H1 (cell line): ENCODE measurements around the gene SIT1. TPM values are rescaled to one million over a fixed set of nuclear protein-coding genes. Genes with fewer than 3 reads are reported as not detected.

Source experiments
- CTCF ChIA-PET: fragments of 300-600 bp; sonication (Branson Sonifier 250); formaldehyde crosslinking; loops from one replicate; lab custom pipeline; 2021; ENCODE audit not compliant: partially characterized antibody; lab: Charles Lee
- POLR2A ChIA-PET: fragments of 300-600 bp; sonication (Branson Sonifier 250); formaldehyde crosslinking; loops from one replicate; lab custom pipeline; 2021; ENCODE audit warnings: inconsistent platforms; ENCODE audit not compliant: partially characterized antibody; lab: Charles Lee
- DNase-seq, 2 experiments: peaks; one replicate each; pipeline versions ENCODE4 v3.0.0 to v3.0.0-alpha.2; 2010 to 2022; ENCODE audit warnings: low spot score in 2 of 2, low read depth in 1 of 2, mixed read lengths in 1 of 2
- FAIRE-seq: peaks from 2 replicates; lab custom pipeline; 2011; peaks lifted over from hg19 to GRCh38; lab: Jason Lieb, UNC
- H2AFZ ChIP-seq: 2 replicates; pipeline ENCODE4 v1.8.1; 2012; ENCODE audit warnings: low read length, inconsistent platforms
- H2AK5ac ChIP-seq: 2 replicates; pipeline ENCODE4 v1.6.1; 2013; ENCODE audit warnings: low read depth, low read length
- H2BK120ac ChIP-seq: replicated peaks from 2 replicates; pipeline ENCODE3; 2013; ENCODE audit warnings: low read depth, low read length, inconsistent platforms
- H2BK12ac ChIP-seq: 2 replicates; pipeline ENCODE4 v1.6.1; 2013; ENCODE audit warnings: low read depth, low read length
- H2BK15ac ChIP-seq: 2 replicates; pipeline ENCODE4 v1.6.1; 2013; ENCODE audit warnings: low read length
- H2BK20ac ChIP-seq: 2 replicates; pipeline ENCODE4 v1.6.1; 2013; ENCODE audit warnings: low read length
- H2BK5ac ChIP-seq: 2 replicates; pipeline ENCODE4 v1.6.1; 2013; ENCODE audit warnings: low read depth, low read length
- H3K14ac ChIP-seq: 2 replicates; pipeline ENCODE4 v1.6.1; 2013; ENCODE audit warnings: inconsistent platforms; ENCODE audit not compliant: insufficient read length
- H3K18ac ChIP-seq: 2 replicates; pipeline ENCODE4 v1.6.1; 2013; ENCODE audit warnings: low read length; ENCODE audit errors: extremely low read depth
- H3K23ac ChIP-seq: 2 replicates; pipeline ENCODE4 v1.6.1; 2013; ENCODE audit warnings: inconsistent platforms; ENCODE audit not compliant: insufficient read length
- H3K23me2 ChIP-seq: 2 replicates; pipeline ENCODE4 v1.6.1; 2013; ENCODE audit warnings: low read depth, low read length
- H3K27ac ChIP-seq: 2 replicates; pipeline ENCODE4 v1.6.1; 2011; ENCODE audit warnings: low read depth, low read length, inconsistent platforms
- H3K27me3 ChIP-seq, 4 experiments: replicated peaks in 1 of 4; 1 replicate in 1 of 4; 2 replicates in 3 of 4; pipeline versions ENCODE4 v1.6.1 to v1.8.1; 2011 to 2013; ENCODE audit warnings: low read length in 3 of 4, mild to moderate bottlenecking in 3 of 4, inconsistent platforms in 2 of 4, mixed read lengths in 2 of 4, moderate library complexity in 1 of 4; ENCODE audit not compliant: control insufficient read depth in 3 of 4, insufficient read depth in 3 of 4; ENCODE audit errors: extremely low read depth in 1 of 4
- H3K36me3 ChIP-seq, 4 experiments: 2 replicates each; pipeline versions ENCODE4 v1.6.1 to v1.8.1; 2011 to 2013; ENCODE audit warnings: mild to moderate bottlenecking in 4 of 4, low read length in 3 of 4, moderate library complexity in 2 of 4, control low read depth in 1 of 4, inconsistent platforms in 1 of 4; ENCODE audit not compliant: insufficient read depth in 4 of 4, control insufficient read depth in 2 of 4
- H3K4ac ChIP-seq: replicated peaks from 2 replicates; pipeline ENCODE3; 2013; ENCODE audit warnings: low read length, low read depth, mixed read lengths, inconsistent platforms; ENCODE audit not compliant: insufficient read length
- H3K4me1 ChIP-seq, 4 experiments: replicated peaks in 1 of 4; 1 replicate in 1 of 4; 2 replicates in 3 of 4; pipeline versions ENCODE4 v1.6.1 to v1.8.1; 2011 to 2013; ENCODE audit warnings: low read length in 3 of 4, inconsistent platforms in 2 of 4, mixed read lengths in 1 of 4; ENCODE audit not compliant: insufficient read depth in 4 of 4, control insufficient read depth in 3 of 4
- H3K4me2 ChIP-seq, 2 experiments: 2 replicates each; pipeline versions ENCODE4 v1.6.1 to v1.8.1; 2011 to 2013; ENCODE audit warnings: low read depth in 2 of 2, low read length in 2 of 2, control low read depth in 1 of 2, inconsistent platforms in 1 of 2, mild to moderate bottlenecking in 1 of 2; ENCODE audit not compliant: insufficient read depth in 1 of 2
- H3K4me3 ChIP-seq, 4 experiments: fragments of 200-600, 300-600 bp in 1 of 4; sonication (generic), shearing (Covaris generic), sonication (Bioruptor Twin) in 1 of 4; 2 replicates each; pipeline versions ENCODE4 v1.5.1 to v1.8.1; 2011 to 2016; ENCODE audit warnings: low read length in 4 of 4, low read depth in 3 of 4, control low read depth in 2 of 4, inconsistent platforms in 2 of 4, mild to moderate bottlenecking in 2 of 4, mixed read lengths in 1 of 4, moderate library complexity in 1 of 4; ENCODE audit not compliant: insufficient read depth in 2 of 4; ENCODE audit errors: extremely low read depth in 1 of 4
- H3K56ac ChIP-seq: replicated peaks from 2 replicates; pipeline ENCODE3; 2013; ENCODE audit warnings: low read depth, mild to moderate bottlenecking, mixed read lengths, low read length, inconsistent platforms; ENCODE audit not compliant: insufficient read length
- H3K79me1 ChIP-seq: 2 replicates; pipeline ENCODE4 v1.6.1; 2013; ENCODE audit warnings: low read depth, low read length, control low read depth
- H3K79me2 ChIP-seq, 2 experiments: 2 replicates each; pipeline versions ENCODE4 v1.6.1 to v1.8.1; 2012 to 2013; ENCODE audit warnings: low read length in 2 of 2, mild to moderate bottlenecking in 2 of 2, inconsistent platforms in 1 of 2; ENCODE audit not compliant: insufficient read depth in 2 of 2, control insufficient read depth in 1 of 2
- H3K9ac ChIP-seq, 4 experiments: replicated peaks in 1 of 4; 1 replicate in 1 of 4; 2 replicates in 3 of 4; pipeline versions ENCODE4 v1.6.1 to v1.8.1; 2011 to 2013; ENCODE audit warnings: low read depth in 3 of 4, low read length in 3 of 4, control low read depth in 2 of 4, mild to moderate bottlenecking in 2 of 4, moderate library complexity in 2 of 4, inconsistent platforms in 1 of 4; ENCODE audit errors: extremely low read depth in 1 of 4
- H3K9me3 ChIP-seq, 2 experiments: 2 replicates each; pipeline versions ENCODE4 v1.6.1 to v1.8.1; 2012 to 2013; ENCODE audit warnings: mild to moderate bottlenecking in 2 of 2, moderate library complexity in 2 of 2, control low read depth in 1 of 2, inconsistent platforms in 1 of 2, low read depth in 1 of 2, low read length in 1 of 2, mixed read lengths in 1 of 2; ENCODE audit not compliant: insufficient read depth in 2 of 2
- H4K20me1 ChIP-seq, 2 experiments: replicated peaks in 1 of 2; 2 replicates each; pipeline versions ENCODE3 to v1.8.1; 2011 to 2013; ENCODE audit warnings: inconsistent platforms in 2 of 2, low read length in 2 of 2, mild to moderate bottlenecking in 1 of 2; ENCODE audit not compliant: insufficient read depth in 2 of 2, control insufficient read depth in 1 of 2
- H4K5ac ChIP-seq: 2 replicates; pipeline ENCODE4 v1.6.1; 2013; ENCODE audit warnings: low read length, low read depth, mixed read lengths, inconsistent platforms; ENCODE audit not compliant: insufficient read length
- H4K8ac ChIP-seq: 2 replicates; pipeline ENCODE4 v1.8.0; 2013; ENCODE audit warnings: mild to moderate bottlenecking, moderate library complexity, low read length, inconsistent platforms; ENCODE audit not compliant: insufficient read depth; ENCODE audit errors: extremely low read depth
- H4K91ac ChIP-seq: replicated peaks from 2 replicates; pipeline ENCODE3; 2013; ENCODE audit warnings: low read length, mixed read lengths, inconsistent platforms; ENCODE audit not compliant: insufficient read length
- KDM4A ChIP-seq: IDR thresholded peaks from one replicate; pipeline ENCODE4 v1.7.1; 2012; ENCODE audit warnings: low read depth, mild to moderate bottlenecking, moderate library complexity, low read length, inconsistent platforms; ENCODE audit not compliant: severe bottlenecking
- MAFK ChIP-seq: IDR thresholded peaks from 2 replicates; pipeline ENCODE4 v1.6.1; 2012; ENCODE audit warnings: low read depth, mild to moderate bottlenecking, improper control_type of control experiment, low read length
- WGBS, 2 experiments: shearing (Covaris generic) in 1 of 2; methylation state at CpG; one replicate each; pipeline versions ENCODE4 v1.1.6 to v1.1.7; 2013 to 2015; ENCODE audit warnings: low lambda C conversion rate in 2 of 2, mixed read lengths in 2 of 2, inconsistent platforms in 1 of 2, low coverage in 1 of 2, missing lambda C conversion rate in 1 of 2; ENCODE audit not compliant: insufficient replicate concordance in 2 of 2, insufficient coverage in 1 of 2, insufficient read length in 1 of 2; ENCODE audit errors: extremely low coverage in 1 of 2, missing lambda C conversion rate in 1 of 2; 5-methylcytosine and 5-hydroxymethylcytosine counted together
- polyA plus RNA-seq, 7 experiments: library from polyadenylated mRNA; depleted of rRNA in 3 of 7; stranded (reverse) in 5 of 7; unstranded in 2 of 7; fragments of >200 nt in 5 of 7; fragments of 200-250 nt in 2 of 7; gene quantifications; 1 replicate in 5 of 7; 2 replicates in 1 of 7; 4 replicates in 1 of 7; pipeline versions ENCODE4 v1.2.1 to v1.2.3, GENCODE V29; 2011 to 2013; ENCODE audit warnings: missing spikeins in 2 of 7, mixed read lengths in 2 of 7
- total RNA-seq: library from RNA; stranded (reverse); fragmentation: NEBNext Ultra II Directional; extraction: Animal tissue kit (Norgen Biotek cat#: 25700); gene quantifications from 2 replicates; pipeline ENCODE4 v1.2.1, GENCODE V29; 2021

SIT1 gene
- total and polyA plus RNA-seq, 2 of the 8 experiments (the other 6 are each of a cell fraction or from before 2014, with no cell fraction given) = 8.2 to 12.8 TPM

DNA sequence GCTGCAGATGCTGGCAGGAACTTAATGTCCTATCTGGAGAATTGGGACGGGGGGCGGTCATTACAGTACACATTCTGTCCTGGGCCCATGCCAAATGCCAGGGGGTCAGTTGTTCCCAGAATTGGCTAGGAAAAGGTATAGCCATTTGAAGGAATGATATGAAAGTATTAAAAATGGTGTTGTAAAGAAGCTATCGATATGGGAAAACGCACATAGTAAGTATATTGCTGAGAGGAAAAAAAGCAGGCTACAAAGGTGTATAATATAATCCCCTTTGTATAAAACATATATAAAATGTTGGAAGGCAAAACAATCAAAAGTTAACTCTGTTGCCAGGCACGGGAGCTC is 14.7 kb upstream of the SIT1 start:
- no peaks in the 10 kb centered on the region for H3K9me3 ChIP-seq
- no peak overlapping the region for H3K14ac ChIP-seq
- H2BK20ac ChIP-seq = no peak overlapping the region
- no peak overlapping the region for H3K9ac ChIP-seq
- H2BK120ac ChIP-seq = no peak overlapping the region
- no peak overlapping the region for H4K8ac ChIP-seq
- peak overlapping the region; percentile 5 to 78 (median 29); a peak in 6 of 8 replicates for H3K4me3 ChIP-seq
- H3K23ac ChIP-seq = no peak overlapping the region
- H2BK12ac ChIP-seq = no peak overlapping the region; the same call in 1 of the 2 replicates
- H3K36me3 ChIP-seq = peaks cover 6 to 28% (median 13%) of the 10 kb centered on the region in 4 experiments
- no peak overlapping the region for H3K27ac ChIP-seq
- no peak overlapping the region for H2BK5ac ChIP-seq
- FAIRE-seq = no peak
- 0 out of 2 replicates have a peak overlapping the region, but pooled peaks have one; percentile 32 for H3K18ac ChIP-seq
- no peaks in the 10 kb centered on the region for H3K27me3 ChIP-seq
- peaks cover 2% of the 10 kb centered on the region; the same call in 1 of the 2 replicates for H3K79me1 ChIP-seq
- no peak overlapping the region for H3K56ac ChIP-seq
- ChIA-PET CTCF (interaction anchor here (0.7 to 15.9 kb wide), 11 partner anchors 8 to 64 kb away, joined by 3 to 347 read pairs (median 7); partner anchors contain the start of genes CCDC107, CREB3, RMRP and SIT1), POLR2A (interaction anchor here (0.7 to 6.6 kb wide), 14 partner anchors 8 to 149 kb away, joined by 3 to 65 read pairs (median 4); partner anchors contain the start of genes CA9, CREB3, GBA2 and RGP1)
- no peak overlapping the region for H3K4ac ChIP-seq
- WGBS, 2 experiments = 43% methylated on average over 5 of the region's 5 CpGs; no CpG with 5 or more reads in 1 of the 2 experiments
- H4K5ac ChIP-seq = no peak overlapping the region
- DNase-seq = no peak
- H4K20me1 ChIP-seq = peaks cover 0 to 2% of the 10 kb centered on the region in 2 experiments
- peak overlapping the region; percentile 68; the same call in 1 of the 2 replicates for H2AFZ ChIP-seq
- TF ChIP-seq KDM4A (no peak), MAFK (no peak)
- H3K23me2 ChIP-seq = peaks cover 4% of the 10 kb centered on the region; the same call in 1 of the 2 replicates
- peaks cover 0 to 5% (median 1%) of the 10 kb centered on the region in 4 experiments; a peak in 5 of 7 replicates for H3K4me1 ChIP-seq
- H3K4me2 ChIP-seq = peak overlapping the region; percentile 57 to 74
- no peak overlapping the region for H2AK5ac ChIP-seq
- no peak overlapping the region for H2BK15ac ChIP-seq
- H3K79me2 ChIP-seq = no peaks in the 10 kb centered on the region; a peak in 1 of 4 replicates
- no peak overlapping the region for H4K91ac ChIP-seq
